ENCODE measurements around the gene GRIN2A. TPM values are rescaled to one million over a fixed set of nuclear protein-coding genes. Genes with fewer than 3 reads are reported as not detected.
A peak's percentile ranks its signal among the peaks of the same experiment; 100 is the strongest.

The GRIN2A gene
- total RNA-seq, 1 donor from 2014 or later: not detected

DNA sequence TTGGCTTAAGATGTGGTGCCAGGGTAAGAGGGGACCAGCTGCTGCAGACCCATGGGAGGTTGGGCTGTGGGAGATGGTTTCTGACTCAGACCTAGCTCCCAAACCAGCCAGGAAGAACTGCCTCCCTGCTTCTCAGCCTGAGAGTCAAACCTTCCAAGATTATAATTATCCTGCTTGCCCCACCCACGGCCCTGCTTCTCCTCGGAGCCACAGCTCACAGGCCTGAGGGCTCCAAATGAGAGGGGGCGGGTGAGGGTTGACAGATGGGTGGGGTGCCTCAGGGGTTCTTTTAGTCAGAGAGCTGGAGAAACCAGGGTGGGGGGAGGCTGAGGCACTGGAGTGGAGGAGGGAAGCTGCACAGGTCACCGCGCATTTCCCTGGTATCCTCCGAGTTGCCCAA, 28.7 kb upstream of the GRIN2A start:
- TF ChIP-seq, protein P1, sequence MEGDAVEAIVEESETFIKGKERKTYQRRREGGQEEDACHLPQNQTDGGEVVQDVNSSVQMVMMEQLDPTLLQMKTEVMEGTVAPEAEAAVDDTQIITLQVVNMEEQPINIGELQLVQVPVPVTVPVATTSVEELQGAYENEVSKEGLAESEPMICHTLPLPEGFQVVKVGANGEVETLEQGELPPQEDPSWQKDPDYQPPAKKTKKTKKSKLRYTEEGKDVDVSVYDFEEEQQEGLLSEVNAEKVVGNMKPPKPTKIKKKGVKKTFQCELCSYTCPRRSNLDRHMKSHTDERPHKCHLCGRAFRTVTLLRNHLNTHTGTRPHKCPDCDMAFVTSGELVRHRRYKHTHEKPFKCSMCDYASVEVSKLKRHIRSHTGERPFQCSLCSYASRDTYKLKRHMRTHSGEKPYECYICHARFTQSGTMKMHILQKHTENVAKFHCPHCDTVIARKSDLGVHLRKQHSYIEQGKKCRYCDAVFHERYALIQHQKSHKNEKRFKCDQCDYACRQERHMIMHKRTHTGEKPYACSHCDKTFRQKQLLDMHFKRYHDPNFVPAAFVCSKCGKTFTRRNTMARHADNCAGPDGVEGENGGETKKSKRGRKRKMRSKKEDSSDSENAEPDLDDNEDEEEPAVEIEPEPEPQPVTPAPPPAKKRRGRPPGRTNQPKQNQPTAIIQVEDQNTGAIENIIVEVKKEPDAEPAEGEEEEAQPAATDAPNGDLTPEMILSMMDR (IDR thresholded peaks at IDR 0.05; ENCODE audit: insufficient read depth, low read length, severe bottlenecking): no peak
- FAIRE-seq (no peak), DNase-seq (ENCODE audit: low read depth) (no peak)
- no peaks in the 10 kb centered on the region for H3K36me3 ChIP-seq (ENCODE audit: control insufficient read depth, insufficient read depth, low read length)
- H3K4me3 ChIP-seq (ENCODE audit: low read depth, low read length): no peak overlapping the region
- H3K27me3 ChIP-seq (ENCODE audit: control insufficient read depth, insufficient read depth, low read length): no peaks in the 10 kb centered on the region

DNA sequence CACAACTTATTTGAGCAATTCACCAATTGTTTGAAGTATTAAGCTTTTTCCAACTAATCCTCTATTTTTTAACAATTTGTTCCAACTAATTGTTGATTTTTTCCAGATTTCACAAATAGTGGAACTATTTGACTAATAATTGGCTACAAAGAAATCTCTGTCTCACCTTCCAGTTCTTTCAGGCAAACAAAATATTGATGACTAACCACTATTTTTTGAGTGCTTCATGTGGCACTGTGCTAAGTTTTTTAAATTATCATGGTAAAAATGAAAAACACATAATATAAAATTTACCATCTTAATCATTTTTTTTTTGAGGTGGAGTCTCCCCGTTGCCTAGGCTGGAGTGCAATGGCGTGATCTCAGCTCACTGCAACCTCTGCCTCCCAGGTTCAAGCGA, 24.6 kb upstream of the GRIN2A start:
- Histone ChIP-seq H3K36me3 (ENCODE audit: control insufficient read depth, insufficient read depth, low read length) (no peaks in the 10 kb centered on the region), H3K27me3 (ENCODE audit: control insufficient read depth, insufficient read depth, low read length) (no peaks in the 10 kb centered on the region), H3K4me3 (ENCODE audit: low read depth, low read length) (no peak overlapping the region)
- DNase-seq (ENCODE audit: low read depth) (no peak), FAIRE-seq (no peak)
- TF ChIP-seq, protein P1 (IDR thresholded peaks at IDR 0.05; ENCODE audit: insufficient read depth, low read length, severe bottlenecking): no peak

- TF ChIP-seq, protein P1 (IDR thresholded peaks at IDR 0.05; ENCODE audit: insufficient read depth, low read length, severe bottlenecking): no peak
- no peaks in the 10 kb centered on the region for H3K36me3 ChIP-seq (ENCODE audit: control insufficient read depth, insufficient read depth, low read length)
- H3K4me3 ChIP-seq (ENCODE audit: low read depth, low read length): no peak overlapping the region
- DNase-seq (ENCODE audit: low read depth) (peak; percentile 8), FAIRE-seq (no peak)
- H3K27me3 ChIP-seq (ENCODE audit: control insufficient read depth, insufficient read depth, low read length): no peaks in the 10 kb centered on the region
Observed at GRCh38 chr16:10206215-10206614, 24.0 kb upstream of the GRIN2A start.

DNA sequence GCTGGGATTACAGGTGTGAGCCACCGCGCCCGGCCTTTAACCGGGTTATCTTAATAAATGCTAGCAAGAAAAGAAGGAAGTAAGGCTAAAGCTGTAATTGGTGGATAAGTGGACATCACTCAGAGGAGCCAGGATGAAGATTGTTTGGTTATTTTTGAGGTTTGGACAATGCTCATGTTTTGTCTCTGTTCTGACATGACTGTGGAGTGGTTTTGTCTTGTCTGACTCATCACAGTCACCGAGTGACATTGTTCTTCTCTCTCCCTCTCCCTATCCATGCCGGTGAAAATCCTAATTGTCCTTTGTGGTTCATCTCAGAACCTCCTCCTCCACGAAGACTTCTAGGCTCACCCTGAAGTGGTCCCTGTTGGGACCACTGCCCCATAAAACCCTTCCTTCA, 23.5 kb upstream of the GRIN2A start:
- Histone ChIP-seq H3K36me3 (ENCODE audit: control insufficient read depth, insufficient read depth, low read length) (no peaks in the 10 kb centered on the region), H3K27me3 (ENCODE audit: control insufficient read depth, insufficient read depth, low read length) (no peaks in the 10 kb centered on the region), H3K4me3 (ENCODE audit: low read depth, low read length) (no peak overlapping the region)
- TF ChIP-seq, protein P1 (IDR thresholded peaks at IDR 0.05; ENCODE audit: insufficient read depth, low read length, severe bottlenecking): no peak
- DNase-seq (ENCODE audit: low read depth): no peak
- no peak for FAIRE-seq

GRCh38 chr16:10202649-10203048, 20.4 kb upstream of the GRIN2A start:
- no peak overlapping the region for H3K4me3 ChIP-seq (ENCODE audit: low read depth, low read length)
- no peaks in the 10 kb centered on the region for H3K36me3 ChIP-seq (ENCODE audit: control insufficient read depth, insufficient read depth, low read length)
- TF ChIP-seq, protein P1 (IDR thresholded peaks at IDR 0.05; ENCODE audit: insufficient read depth, low read length, severe bottlenecking): no peak
- no peaks in the 10 kb centered on the region for H3K27me3 ChIP-seq (ENCODE audit: control insufficient read depth, insufficient read depth, low read length)
- no peak for FAIRE-seq
- no peak for DNase-seq (ENCODE audit: low read depth)

Data from bronchial epithelial cell (primary cell).